Measurements from ENCODE around the gene SLC38A3.
"Not testable (repeated sequence)": the region's sequence is repeated elsewhere in the genome, so short reads cannot be mapped to it uniquely, and the experiment has no call there.

Gene SLC38A3

DNA sequence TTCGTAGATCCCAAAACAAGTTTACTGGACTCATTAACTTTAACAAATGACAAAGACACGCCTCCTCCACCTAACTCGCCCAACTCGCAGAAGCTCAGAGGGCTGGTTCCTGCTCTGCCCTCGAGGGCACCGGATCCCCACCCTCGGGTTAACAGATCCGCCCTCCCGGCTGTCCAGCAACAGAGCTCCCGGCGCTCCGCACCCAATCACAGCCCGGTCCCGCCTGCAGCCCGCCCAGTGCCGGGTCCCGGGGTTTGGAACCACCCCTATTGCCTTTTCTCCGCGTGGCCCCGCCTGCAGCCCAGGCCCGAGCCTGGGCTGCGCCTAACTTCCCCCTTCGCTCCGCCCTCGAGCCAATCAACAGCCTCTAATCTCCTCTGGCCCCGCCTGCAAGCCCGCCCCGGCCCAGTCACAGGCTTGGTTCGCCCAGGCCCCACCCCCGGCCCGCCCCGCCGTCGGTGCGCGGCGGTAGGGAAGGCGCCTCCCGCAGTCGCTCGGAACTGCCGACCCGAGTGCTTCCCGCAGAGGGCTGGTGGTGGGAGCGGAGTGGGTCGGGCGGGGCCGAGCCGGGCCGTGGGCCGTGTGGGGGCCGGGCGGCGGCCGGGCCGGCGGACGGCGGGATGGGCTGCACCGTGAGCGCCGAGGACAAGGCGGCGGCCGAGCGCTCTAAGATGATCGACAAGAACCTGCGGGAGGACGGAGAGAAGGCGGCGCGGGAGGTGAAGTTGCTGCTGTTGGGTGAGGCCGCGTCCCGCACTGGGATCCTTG, 30.8 kb downstream of the SLC38A3 start, which contains the start of gene GNAI2:
GNAI2 (plus strand) TSS at position 489 of the 768 bp plus-strand sequence; CDS start at position 621, 132 bp downstream.
- DNase-seq = peak; percentile 100

DNA sequence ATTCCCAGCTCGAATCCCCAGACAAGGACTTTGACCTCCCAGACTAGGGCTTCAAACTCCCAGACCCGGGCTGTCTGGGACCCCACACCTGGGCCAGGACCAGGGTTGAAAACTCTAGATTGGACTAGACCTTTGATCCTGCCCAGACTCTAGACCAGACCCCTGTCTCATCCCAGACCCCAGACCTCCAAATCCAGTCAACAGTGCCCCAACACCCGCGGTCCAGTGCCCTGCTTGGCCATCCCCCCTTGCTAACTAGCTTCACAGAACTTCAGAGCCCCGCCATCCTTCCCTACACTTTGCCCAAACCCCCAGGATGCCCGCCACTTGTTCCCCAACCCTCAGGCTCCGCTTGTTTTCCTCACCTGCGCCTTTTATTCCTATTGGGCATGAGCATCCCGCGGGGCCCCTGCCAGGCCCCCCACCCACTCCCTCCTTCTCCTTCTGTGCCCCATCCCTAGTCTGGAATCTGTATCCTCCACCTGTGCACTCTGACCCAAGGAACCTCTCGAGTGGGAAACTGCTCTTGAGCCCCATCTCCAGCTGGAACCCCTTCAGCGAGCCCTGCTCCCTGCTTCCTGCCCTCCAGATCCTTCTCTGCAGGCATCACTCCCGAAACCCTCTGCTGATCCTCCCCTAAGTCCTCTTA, 31.5 kb downstream of the SLC38A3 start:
- DNase-seq = no peak

DNA sequence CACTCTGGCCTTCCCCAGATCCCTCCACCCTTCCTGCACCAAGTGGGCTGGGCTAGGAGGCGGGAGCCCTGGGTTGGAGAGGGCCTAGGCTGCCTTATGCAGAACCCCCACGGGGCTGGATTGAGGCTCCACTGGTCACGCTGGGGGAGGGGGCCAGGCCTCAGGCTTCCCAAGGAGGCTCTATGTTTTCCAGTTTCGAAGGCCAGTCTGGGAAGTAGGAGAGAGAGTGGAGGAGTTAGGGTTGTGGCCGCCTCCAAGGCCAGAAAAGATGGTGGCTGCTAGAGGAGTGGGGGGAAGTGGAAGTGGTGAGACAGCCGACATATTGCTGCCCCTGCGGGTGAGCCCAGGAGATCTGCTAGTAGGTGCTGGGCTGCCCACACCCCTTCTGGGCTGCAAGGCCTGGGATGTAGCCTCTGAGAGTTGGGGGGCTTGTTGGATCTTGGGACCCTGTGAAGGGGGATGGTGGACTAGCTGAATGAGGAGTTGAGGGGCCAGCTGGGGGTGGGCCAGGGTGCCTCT, 32.1 kb downstream of the SLC38A3 start:
- DNase-seq = peak; percentile 37

DNA sequence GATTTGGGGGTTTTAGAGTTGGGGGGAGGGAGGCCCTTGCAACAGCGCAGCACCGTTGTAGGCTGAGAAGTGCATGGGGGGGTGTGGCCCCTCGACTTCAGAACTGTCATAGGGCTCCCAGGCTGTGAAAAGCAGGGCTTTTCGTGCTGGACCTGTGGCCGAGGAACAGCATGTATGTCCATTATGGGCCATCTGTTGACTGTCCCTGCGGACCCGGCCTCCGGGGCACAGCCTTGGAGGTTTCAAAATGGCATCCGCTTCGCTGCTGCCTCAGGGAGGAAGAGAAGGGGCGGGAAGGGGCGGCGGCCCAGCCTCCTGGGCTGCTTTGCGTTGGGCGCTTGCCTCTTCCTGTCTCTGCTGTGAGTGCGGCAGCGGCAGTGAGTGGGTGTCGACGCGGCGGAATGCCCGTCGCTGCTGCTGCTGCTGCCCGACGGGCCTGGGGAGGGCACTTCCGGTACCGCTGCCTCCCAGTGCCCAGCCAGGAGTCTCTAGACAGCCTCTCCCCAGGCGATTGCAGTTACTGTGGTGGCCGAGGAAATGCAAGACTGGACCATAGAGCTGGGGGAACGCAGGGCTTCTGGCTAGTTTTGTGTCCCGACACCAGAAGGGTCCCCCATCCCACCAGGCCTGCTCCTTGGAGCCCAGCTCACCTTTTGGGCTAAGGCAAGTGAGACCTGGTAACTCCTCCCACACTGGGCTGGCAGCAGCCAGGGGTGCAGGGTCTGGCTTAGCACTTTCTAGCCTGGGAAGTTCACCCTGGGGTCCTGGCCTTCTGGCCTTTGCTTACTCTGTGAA, 32.9 kb downstream of the SLC38A3 start:
- peak; percentile 83 for DNase-seq

DNA sequence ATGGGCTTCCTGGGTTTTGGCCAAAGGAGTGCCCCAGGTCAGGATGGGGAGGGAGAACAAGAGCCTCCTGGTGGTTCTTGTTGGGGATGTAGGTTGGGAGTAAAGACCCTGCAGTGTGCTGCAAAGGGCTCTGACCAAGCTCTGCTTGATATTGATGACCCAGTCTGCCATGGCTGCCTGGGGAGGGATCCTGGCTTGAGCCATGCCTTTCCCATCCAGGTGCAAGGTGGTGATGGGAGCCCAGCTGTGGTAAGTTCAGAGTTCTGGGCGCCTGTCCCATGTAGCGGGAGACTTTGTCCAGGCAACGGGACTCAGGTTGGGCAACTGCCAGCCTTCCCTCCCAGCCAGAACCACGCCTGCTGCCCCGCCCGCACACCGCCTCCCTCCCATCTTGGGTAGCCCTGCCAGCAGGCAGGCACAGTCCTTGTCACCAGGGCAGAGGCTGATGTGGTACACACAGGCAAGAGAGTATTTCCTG, 33.5 kb downstream of the SLC38A3 start:
- DNase-seq = no peak

DNA sequence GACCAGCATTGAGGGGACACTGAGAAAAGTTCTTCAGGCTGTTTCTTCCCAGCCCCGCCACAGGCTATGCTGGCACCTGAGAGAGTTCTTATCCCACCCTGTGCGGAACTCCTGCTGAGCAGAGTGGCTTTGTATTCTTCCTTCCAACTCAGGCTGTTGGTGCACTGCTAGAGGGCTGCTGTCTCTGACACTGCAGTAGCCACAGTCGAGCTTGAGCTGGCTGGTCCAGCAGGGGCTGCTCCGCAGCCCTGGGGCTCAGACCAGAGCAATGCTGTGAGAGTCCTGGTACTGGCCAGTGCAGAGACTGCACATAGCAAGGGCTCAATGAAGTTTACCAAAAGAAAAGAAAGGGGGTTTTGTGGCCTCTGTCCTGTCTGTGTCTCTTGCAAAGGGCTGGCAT, 34.6 kb downstream of the SLC38A3 start:
- no peak for DNase-seq

DNA sequence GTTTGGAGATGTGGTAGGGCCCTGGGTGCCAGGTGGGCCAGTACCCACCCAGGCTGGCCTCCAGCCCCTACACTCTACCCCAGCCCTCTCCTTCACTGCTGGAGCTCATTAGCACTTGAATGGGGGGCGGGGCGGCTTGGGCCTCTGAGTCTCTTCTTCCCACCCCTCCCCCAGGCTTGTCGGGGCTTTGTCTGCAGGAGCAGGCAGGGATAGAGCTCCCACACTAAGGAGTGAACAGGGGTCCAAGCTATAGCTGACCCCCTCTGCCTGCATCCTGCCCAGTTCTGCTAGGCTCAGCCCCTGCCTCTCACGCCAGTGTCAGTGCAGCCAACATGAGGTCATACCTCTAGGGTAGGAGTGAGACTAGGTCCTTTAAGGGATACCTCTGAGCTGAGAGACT, 36.1 kb downstream of the SLC38A3 start:
- no peak for DNase-seq

DNA sequence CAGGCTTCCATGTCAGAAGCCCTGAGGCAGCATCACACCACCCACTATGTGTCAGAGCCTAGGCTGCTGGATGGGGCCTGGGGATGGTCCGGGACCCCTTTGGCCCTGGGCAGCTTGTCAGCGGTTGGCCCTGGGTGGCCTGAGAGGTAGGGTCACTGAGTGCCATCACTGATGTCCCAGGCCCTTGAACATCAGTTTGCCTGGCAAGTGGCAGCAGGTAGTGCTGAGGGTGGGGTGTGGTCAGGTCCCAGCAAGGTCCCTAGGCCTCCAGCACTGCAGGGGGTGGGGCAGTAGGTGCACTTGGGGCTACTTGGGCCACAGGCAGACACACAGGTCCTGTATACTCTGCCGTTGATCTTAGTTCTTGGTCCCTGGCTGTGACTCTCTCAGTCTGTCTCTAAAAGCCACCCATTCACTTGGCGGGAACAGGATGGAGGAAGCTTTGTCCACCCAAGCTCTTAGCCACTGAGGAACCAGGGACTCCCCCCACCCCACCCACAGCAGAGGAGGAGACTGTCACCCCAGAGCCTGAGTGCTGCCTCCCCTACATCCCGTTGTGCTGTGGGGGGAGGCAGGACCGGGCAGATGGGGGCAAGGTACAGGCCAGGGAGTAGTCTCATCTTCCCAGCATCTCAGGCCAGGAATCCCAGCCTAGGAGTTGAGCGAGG, 36.8 kb downstream of the SLC38A3 start:
- no peak for DNase-seq

DNA sequence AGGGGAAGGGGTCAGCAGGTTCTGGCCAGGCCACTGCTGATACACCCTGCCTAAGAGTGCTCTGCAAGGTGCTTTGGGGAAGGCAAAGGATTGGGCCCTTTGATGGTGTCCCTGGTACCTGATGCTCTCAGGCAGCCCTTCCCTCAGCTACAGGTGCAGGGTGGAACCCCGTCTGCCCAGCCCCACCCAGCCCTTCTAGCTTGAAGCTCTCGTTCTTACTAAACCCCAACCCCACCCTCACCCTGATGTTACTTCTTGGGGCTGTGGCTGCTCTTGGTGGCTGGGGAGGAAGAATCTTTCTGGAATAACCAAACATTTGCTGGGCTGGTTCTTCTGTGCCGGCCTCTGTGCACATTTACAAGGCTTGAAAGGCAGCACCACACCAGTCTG, 37.3 kb downstream of the SLC38A3 start:
- no peak for DNase-seq

DNA sequence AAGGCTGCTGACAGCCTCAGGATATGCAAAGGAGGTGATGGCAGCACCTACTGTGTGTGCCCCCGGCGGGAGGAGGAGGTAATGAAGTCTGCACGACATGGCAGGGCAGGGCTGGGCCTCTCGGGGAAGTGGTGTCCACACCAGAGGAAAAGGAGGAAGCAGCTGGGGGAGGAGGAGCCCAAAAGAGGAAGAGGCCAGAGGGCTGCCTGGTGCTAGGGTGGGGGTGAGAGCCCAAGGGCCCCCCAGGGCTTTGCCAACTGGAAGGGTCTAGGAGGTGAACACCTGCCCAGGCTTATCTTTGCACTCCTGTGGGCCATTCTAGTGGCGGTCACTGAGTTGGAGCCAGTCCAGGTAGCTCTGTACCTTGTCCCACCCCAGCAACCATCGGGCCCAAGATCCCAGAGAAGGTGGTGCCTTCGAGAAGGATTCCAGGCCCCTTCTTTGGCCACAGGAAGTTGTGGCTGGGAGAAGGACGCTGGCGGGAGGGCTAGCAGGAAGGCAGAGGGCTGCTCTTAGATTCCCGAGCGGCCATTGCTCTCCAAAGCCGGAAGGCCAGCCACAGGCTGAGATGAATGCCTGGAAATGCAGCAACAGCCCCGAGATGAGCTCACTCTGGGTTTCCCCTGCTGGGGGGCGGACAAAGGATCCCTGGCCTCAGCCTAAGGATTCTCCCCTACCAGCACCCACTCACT, 37.9 kb downstream of the SLC38A3 start:
- DNase-seq = no peak

DNA sequence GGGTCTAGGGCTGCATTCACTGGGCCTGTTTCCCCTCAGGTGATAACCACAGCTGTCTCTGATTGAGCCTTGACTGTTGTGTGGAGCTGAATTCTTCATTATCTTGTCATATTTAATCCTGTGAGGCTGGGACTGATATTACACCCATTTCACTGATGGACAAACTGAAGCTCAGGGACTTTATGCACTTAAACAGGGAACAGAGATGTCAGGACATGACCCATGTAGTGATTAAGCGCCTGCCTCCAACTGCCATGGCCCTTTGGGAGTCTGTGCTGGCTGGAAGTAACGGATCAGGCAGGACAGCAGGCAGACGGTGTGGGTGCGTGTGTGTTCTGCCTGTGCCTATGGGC, 38.4 kb downstream of the SLC38A3 start:
- DNase-seq = no peak

DNA sequence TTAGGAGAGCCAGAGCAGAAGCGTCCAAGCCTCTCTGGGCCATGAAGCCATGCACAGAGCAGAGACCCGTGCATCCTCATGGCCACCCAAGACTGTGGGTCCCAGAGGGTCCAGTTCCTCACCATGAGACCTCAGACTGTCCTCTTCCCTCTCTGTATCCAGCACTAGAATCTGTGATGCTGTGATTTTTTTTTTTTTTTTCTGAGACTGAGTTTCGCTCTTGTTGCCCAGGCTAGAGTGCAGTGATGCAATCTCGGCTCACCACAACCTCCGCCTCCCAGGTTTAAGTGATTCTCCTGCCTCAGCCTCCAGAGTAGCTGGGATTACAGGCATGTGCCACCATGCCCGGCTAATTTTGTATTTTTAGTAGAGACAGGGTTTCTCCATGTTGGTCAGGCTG, 39.7 kb downstream of the SLC38A3 start:
- DNase-seq = not testable (repeated sequence)

DNA sequence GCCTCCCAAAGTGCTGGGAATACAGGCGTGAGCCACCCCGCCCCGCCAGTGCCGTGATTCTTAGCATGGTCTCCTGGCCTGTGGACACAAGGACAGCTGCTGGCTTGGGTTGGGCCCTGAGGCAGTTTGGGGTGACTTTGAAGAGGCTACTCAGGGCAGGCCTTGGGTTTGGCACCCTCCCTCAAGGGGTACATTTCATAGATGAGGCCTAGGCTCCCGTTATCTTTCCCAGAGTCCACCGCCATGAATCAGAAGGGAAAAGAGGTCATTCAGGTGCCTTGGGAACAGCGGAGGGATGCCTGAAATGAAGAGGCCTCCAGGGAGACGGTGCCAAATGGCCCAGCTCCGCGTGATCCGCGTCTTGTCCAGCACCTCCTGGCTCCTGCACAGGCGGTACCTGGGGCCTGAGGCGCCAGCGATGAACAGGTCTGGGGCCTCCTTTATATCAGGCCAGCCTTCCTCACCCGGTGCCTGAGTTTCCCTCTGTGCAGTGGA, 40.2 kb downstream of the SLC38A3 start:
- no peak for DNase-seq

DNA sequence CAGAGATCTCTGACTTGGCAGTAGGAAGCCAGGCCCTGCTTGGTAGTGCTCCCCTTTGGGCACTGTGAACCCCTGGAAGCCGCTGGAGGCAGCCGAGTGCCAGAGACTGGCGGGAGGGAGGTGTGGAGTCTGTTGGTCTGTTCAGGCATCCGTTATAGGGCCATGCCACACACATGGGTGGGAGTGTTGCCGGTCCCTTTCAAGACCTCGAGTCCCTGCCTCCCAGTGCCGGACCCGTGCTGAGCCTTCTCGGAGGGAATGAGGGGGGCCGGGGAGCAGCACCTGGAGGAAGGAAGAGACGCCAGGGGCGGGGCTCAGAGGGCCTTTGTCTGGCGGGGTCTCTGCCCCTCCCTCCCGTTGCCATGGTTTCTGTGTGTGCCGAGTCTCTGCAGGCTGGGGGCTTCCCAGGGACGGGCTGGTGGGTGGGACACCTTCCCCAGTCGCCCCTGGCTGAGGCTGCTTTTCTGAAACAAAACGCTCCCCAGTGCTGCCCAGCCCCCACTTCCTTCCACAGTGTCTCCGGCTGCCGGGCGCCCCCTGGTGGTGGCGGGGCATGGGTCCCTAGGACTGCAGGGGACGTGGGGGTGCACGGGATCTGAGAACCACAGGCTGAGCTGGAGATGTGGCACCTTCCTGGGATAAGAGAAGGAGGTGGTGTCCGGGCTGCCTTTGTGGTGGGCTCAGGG, 40.9 kb downstream of the SLC38A3 start:
- DNase-seq = peak; percentile 89

DNA sequence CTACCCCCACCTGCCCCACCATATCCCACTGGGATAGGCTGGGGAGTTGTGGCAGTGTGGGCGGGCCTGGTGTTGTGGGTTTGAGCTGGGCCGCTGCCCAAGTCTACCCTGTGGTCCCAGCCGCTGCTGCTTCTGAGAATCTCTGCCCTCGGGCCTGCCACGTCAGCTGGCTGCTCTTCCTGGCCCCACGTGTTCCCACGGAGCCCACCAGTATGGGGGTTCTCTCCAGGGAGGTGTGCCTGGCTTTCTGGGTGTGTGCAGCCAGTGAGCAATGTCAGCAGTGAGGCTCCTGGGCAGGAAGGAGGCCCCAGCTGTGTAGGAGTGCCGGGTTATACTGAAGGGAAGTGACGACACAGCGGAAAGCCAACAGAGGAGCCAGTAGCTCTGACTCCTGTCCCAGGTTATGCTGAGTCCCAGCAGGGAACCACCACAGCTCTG, 41.5 kb downstream of the SLC38A3 start:
- DNase-seq = peak; percentile 68

DNA sequence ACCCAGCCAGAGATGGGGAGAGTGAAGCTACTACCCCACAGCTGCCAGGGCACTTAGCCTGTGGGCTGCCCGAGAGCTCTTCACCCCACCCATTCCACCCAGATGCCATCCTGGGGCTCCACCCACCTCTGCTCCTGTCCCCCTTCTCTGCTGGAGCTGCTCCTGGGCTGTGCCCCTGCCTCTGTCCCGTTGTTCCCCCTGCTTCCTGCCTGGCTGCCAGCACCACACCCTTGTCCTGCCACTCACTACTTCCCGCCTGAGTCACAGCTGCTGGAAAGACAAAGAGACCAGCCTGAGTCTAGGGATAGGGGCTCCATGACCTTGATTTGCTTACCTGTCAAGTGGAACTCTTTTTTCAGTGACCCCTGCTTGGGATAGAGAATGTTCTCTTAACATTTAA, 43.3 kb downstream of the SLC38A3 start:
- no peak for DNase-seq

DNA sequence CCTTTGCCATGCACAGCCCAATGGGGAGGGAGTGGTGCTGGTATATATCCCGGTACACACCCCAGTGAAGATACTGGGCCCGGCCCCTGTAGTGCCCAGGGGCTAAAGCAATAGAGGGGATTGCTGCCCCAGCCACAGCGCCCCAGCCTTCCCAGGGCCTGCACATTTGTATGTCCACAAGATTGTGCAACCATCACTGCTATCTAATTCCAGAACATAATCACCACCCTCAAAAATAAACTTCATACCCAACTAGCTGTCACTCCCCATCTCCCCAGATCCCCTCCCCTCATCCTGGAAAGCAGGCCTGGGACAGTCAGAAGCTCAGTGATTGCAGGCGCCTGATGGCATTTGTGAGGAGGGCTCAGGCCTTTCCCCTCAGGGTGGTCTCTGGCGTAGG, 44.4 kb downstream of the SLC38A3 start:
- no peak for DNase-seq

DNA sequence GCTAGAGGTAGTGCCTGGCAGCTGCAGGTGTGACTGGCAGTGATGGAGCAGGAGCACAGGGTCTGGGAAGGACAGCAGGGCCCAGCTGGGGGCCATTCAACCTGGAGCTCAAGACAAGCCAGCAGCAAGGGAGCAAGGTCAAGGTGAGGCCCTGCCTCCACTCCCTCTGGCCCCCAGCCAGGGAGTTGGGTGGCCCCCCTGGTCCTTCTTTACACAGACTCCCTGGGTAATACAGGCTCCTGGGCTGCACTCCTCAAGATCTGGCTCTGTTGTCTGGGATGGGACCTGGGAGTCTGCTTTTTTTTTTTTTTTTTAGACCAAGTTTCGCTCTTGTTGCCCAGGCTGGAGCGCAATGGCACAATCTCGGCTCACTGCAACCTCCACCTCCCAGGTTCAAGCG, 45.4 kb downstream of the SLC38A3 start:
- DNase-seq = no peak

DNA sequence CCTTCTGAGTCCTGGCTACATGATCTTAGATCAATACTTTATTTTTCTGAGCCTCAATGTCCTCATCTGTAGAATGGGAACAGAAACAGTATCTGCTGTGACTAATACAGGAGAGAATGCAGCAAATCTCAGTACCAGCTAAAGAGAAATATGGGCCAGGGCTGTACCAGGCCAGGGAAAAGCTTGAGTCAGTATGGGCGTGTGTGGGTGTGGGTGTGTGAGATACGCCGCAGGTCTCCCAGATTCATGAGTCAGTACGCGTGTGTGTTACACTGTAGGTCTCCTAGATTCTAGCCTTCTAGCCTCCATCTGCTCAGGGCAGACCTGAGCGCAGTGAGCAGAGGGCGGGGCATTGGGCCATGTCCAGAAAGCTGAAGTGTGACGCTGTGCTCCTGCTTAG, 46.1 kb downstream of the SLC38A3 start:
- DNase-seq = no peak

DNA sequence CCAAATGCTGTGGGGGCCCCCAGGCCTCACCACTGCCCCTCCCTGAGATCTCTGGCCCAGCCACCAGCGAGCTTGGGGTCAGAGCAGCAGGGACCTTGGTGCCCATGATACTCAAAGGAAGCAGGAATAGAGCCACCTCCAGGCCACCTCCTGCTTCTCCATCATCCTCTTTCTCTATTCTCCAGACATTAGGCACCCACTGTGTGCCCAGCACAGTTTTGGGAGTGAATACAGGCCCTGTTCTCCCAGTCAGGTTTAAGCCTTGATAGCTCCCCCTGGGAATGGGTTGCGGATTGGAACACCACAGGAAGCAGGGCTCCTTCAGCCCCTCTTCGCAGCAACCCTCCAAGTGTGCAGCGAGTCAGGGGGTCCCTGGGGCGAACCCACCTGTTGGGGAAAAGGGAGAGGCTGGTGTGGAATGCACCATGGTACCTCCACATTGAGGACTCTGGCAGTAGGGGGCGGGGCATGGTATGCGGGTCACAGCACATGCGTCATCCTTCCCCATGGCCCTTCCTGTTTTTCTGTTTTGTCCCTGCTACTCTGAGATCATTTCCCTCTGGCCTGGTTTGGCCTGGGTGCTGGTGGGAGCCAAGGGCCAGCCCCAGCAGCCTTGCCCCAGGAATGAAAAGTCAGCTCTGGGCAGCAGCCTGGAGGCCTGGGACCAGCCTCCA, 49.6 kb downstream of the SLC38A3 start:
- DNase-seq = no peak

DNA sequence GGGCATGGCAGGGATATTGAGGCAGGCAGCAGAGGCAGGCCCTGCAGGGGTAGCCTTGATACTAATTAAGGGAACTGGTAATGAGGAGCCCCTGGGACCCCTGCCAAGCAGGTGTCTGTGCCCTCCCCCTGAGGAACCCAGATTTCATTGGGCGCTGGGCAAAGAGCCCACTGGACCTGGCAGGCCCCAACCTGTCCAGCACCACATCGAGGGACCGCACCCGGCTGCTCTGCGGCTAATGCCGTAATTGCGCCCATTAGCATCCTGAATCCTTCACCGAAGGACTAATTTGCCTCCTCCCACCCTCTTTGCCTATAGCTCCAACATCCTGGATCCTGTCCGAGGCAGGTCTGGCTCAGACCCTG, 50.2 kb downstream of the SLC38A3 start:
- no peak for DNase-seq
